ENCODE results near the gene RNASEH2C. TPM values are rescaled to one million over a fixed set of nuclear protein-coding genes. Genes with fewer than 3 reads are reported as not detected.

RNASEH2C gene
- total RNA-seq, 1 experiment from 2014 or later = 57.7 TPM

GRCh38 chr11:65744699-65745042, 24.1 kb upstream of the RNASEH2C start:
- no peak overlapping the region for H3K27ac Mint-ChIP-seq
- no peak overlapping the region for H2AK5ac ChIP-seq (ENCODE audit: insufficient read length, low read length)
- no peaks in the 10 kb centered on the region for H3K23me2 ChIP-seq (ENCODE audit: insufficient read length, low read depth, low read length, poor library complexity, severe bottlenecking)
- H2BK12ac ChIP-seq (ENCODE audit: insufficient read length, low read depth, low read length) = no peak overlapping the region
- H3K27me3 Mint-ChIP-seq (ENCODE audit: low read depth) = peaks cover 54% of the 10 kb centered on the region
- no peak overlapping the region for H4K5ac ChIP-seq (ENCODE audit: insufficient read length, low read depth, low read length)
- H3K9me3 ChIP-seq (ENCODE audit: control insufficient read depth, low read depth, low read length) = no peaks in the 10 kb centered on the region
- WGBS (ENCODE audit: extremely low coverage, insufficient read length, low lambda C conversion rate) = no CpG with 5 or more reads among the region's 8 CpGs
- no peak overlapping the region for H3K23ac ChIP-seq (ENCODE audit: insufficient read length, low read depth, low read length)
- no peaks in the 10 kb centered on the region for H3K4me1 ChIP-seq (ENCODE audit: insufficient read depth, low read length)
- no peaks in the 10 kb centered on the region for H3K27me3 ChIP-seq (ENCODE audit: insufficient read depth, low read length)
- no peak overlapping the region for H3K9ac ChIP-seq (ENCODE audit: extremely low read depth, insufficient read length, low read length)
- no peak overlapping the region for H3K4me3 Mint-ChIP-seq
- no peak overlapping the region for H3K4me2 ChIP-seq (ENCODE audit: insufficient read depth, insufficient read length, low read length)
- no peak for DNase-seq
- no peak overlapping the region for H3T11ph ChIP-seq (ENCODE audit: low read length)
- no peaks in the 10 kb centered on the region for H3K79me2 ChIP-seq (ENCODE audit: insufficient read depth, low read length)
- H3K4ac ChIP-seq (ENCODE audit: low read depth, low read length) = no peak overlapping the region
- no peak overlapping the region for H3K27ac ChIP-seq (ENCODE audit: insufficient read length, low read depth, low read length)
- H3K36me3 Mint-ChIP-seq (ENCODE audit: insufficient read depth in 1 of 3, low read depth in 3 of 3) = no peaks in the 10 kb centered on the region
- no peak overlapping the region for H3K14ac ChIP-seq (ENCODE audit: insufficient read depth, low read length)
- no peak overlapping the region for H2AFZ ChIP-seq (ENCODE audit: low read length)
- H4K20me1 ChIP-seq (ENCODE audit: control insufficient read depth, insufficient read depth, insufficient read length) = no peaks in the 10 kb centered on the region
- H3K9me3 Mint-ChIP-seq = peaks cover 7 to 9% of the 10 kb centered on the region in 2 experiments; a peak in 3 of 5 replicates
- no peak overlapping the region for H4K8ac ChIP-seq (replicated peaks; ENCODE audit: insufficient read length, low read depth, low read length)
- no peak overlapping the region for H2BK15ac ChIP-seq (ENCODE audit: low read depth, low read length)
- no peak overlapping the region for H4K91ac ChIP-seq (ENCODE audit: insufficient read length, low read depth, low read length)
- no peak overlapping the region for H2BK120ac ChIP-seq (ENCODE audit: low read depth, low read length, poor library complexity, severe bottlenecking)
- H3K18ac ChIP-seq (ENCODE audit: insufficient read length, low read depth, low read length) = no peak overlapping the region
- H3K79me1 ChIP-seq (ENCODE audit: insufficient read depth, low read depth, low read length, poor library complexity, severe bottlenecking) = no peaks in the 10 kb centered on the region
- no peak overlapping the region for H3K56ac ChIP-seq (ENCODE audit: insufficient read length, low read depth, low read length)
- no peak overlapping the region for H2BK5ac ChIP-seq (ENCODE audit: insufficient read length, low read length)
- no peak overlapping the region for H2BK20ac ChIP-seq (ENCODE audit: low read depth, low read length, poor library complexity, severe bottlenecking)
- TF ChIP-seq, protein P1, sequence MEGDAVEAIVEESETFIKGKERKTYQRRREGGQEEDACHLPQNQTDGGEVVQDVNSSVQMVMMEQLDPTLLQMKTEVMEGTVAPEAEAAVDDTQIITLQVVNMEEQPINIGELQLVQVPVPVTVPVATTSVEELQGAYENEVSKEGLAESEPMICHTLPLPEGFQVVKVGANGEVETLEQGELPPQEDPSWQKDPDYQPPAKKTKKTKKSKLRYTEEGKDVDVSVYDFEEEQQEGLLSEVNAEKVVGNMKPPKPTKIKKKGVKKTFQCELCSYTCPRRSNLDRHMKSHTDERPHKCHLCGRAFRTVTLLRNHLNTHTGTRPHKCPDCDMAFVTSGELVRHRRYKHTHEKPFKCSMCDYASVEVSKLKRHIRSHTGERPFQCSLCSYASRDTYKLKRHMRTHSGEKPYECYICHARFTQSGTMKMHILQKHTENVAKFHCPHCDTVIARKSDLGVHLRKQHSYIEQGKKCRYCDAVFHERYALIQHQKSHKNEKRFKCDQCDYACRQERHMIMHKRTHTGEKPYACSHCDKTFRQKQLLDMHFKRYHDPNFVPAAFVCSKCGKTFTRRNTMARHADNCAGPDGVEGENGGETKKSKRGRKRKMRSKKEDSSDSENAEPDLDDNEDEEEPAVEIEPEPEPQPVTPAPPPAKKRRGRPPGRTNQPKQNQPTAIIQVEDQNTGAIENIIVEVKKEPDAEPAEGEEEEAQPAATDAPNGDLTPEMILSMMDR (conservative IDR thresholded peaks at IDR 0.05) = no peak
- no peaks in the 10 kb centered on the region for H3K4me1 Mint-ChIP-seq
